Chondrocyte (in vitro differentiated cells): ENCODE results near the gene BSX. TPM values are rescaled to one million over a fixed set of nuclear protein-coding genes. Genes with fewer than 3 reads are reported as not detected.
A peak's percentile ranks its signal among the peaks of the same experiment; 100 is the strongest.

Experiments used
- DNase-seq: peaks from one replicate; pipeline ENCODE4 v3.0.0; 2021; ENCODE audit warnings: mixed read lengths, low spot score
- H3K27ac Mint-ChIP-seq: one replicate; pipeline ENCODE4 v1.8.0; 2021; ENCODE audit warnings: mild to moderate bottlenecking, moderate library complexity, mixed read lengths; ENCODE audit not compliant: unreplicated experiment
- H3K27me3 Mint-ChIP-seq: 2 replicates; pipeline ENCODE4 v1.8.0; 2021; ENCODE audit warnings: low read depth, mixed read lengths
- H3K36me3 Mint-ChIP-seq: 2 replicates; pipeline ENCODE4 v1.8.0; 2021; ENCODE audit warnings: low read depth, mixed read lengths
- H3K4me1 Mint-ChIP-seq: 2 replicates; pipeline ENCODE4 v1.8.0; 2021; ENCODE audit warnings: low read depth, mild to moderate bottlenecking, mixed read lengths
- H3K4me3 Mint-ChIP-seq: one replicate; pipeline ENCODE4 v1.8.0; 2021; ENCODE audit warnings: mild to moderate bottlenecking, moderate library complexity, mixed read lengths; ENCODE audit not compliant: unreplicated experiment
- H3K9me3 Mint-ChIP-seq: 2 replicates; pipeline ENCODE4 v1.8.0; 2021; ENCODE audit warnings: low read depth, mixed read lengths
- CTCF ChIP-seq: fragments of 200-600 bp; sonication (generic); IDR thresholded peaks from 2 replicates; pipeline ENCODE4 v1.5.0; 2021; ENCODE audit warnings: antibody characterized with exemption, mild to moderate bottlenecking, moderate library complexity
- total RNA-seq: library from RNA; stranded (reverse); gene quantifications from 3 replicates; pipeline ENCODE4 v1.2.1, GENCODE V29; 2021

The BSX gene
- total RNA-seq, 1 donor from 2014 or later: not detected

GRCh38 chr11:122977470-122978298, 4.0 kb downstream of the BSX start:
- Mint-ChIP-seq H3K27ac (no peak overlapping the region), H3K4me1 (peaks cover 31% of the 10 kb centered on the region), H3K9me3 (peaks cover 3% of the 10 kb centered on the region), H3K36me3 (peaks cover 5% of the 10 kb centered on the region), H3K27me3 (peaks cover 88% of the 10 kb centered on the region), H3K4me3 (no peak overlapping the region)
- no peak for TF ChIP-seq CTCF
- DNase-seq: no peak

GRCh38 chr11:122976734-122977469, 4.7 kb downstream of the BSX start:
- Mint-ChIP-seq H3K36me3 (peaks cover 5% of the 10 kb centered on the region), H3K27ac (no peak overlapping the region), H3K27me3 (peaks cover 86% of the 10 kb centered on the region), H3K4me3 (peak overlapping the region; percentile 54), H3K9me3 (peaks cover 3% of the 10 kb centered on the region), H3K4me1 (peaks cover 30% of the 10 kb centered on the region)
- no peak for DNase-seq
- TF ChIP-seq CTCF: no peak

- Mint-ChIP-seq H3K27me3 (peaks cover 80% of the 10 kb centered on the region), H3K4me1 (peaks cover 23% of the 10 kb centered on the region), H3K4me3 (no peak overlapping the region), H3K9me3 (peaks cover 3% of the 10 kb centered on the region), H3K27ac (no peak overlapping the region), H3K36me3 (peaks cover 5% of the 10 kb centered on the region)
- TF ChIP-seq CTCF: no peak
- no peak for DNase-seq
Observed at GRCh38 chr11:122976061-122976733, 5.4 kb downstream of the BSX start.

GRCh38 chr11:122963961-122964360, 17.7 kb downstream of the BSX start:
- Mint-ChIP-seq H3K36me3 (peaks cover 4% of the 10 kb centered on the region), H3K9me3 (peaks cover 3% of the 10 kb centered on the region)

More at GRCh38 chr11:122963961-122964360, 17.7 kb downstream of the BSX start:
- no peak for DNase-seq
- Mint-ChIP-seq H3K27ac (no peak overlapping the region), H3K27me3 (peaks cover 37% of the 10 kb centered on the region), H3K4me3 (no peak overlapping the region), H3K4me1 (peaks cover 7% of the 10 kb centered on the region)
- no peak for TF ChIP-seq CTCF
